A549 (cell line): Measurements from ENCODE around the gene DHDH. TPM values are rescaled to one million over a fixed set of nuclear protein-coding genes. Genes with fewer than 3 reads are reported as not detected.

ENCODE experiments used
- ATAC-seq, 2 experiments: fragments of 200-7000 bp in 1 of 2; fragments of >200 bp in 1 of 2; cut with Nextera tagmentation in 1 of 2; cut with Tn5 transposase in 1 of 2; 3 replicates each; pipeline versions ENCODE4 v1.8.0 to v1.9.1; 2018 to 2020; ENCODE audit warnings: mild to moderate bottlenecking in 1 of 2, moderate library complexity in 1 of 2
- CTCF ChIA-PET: fragments of 300-600 bp; sonication (Branson Sonifier 250); formaldehyde crosslinking; extraction: SDS; loops from one replicate; lab custom pipeline; 2021; ENCODE audit warnings: antibody characterized with exemption, inconsistent platforms; lab: Yijun Ruan, JAX
- POLR2A ChIA-PET: fragments of 350-600 bp; formaldehyde crosslinking; extraction: SDS; loops from one replicate; lab custom pipeline; 2021; ENCODE audit warnings: antibody characterized with exemption, inconsistent platforms; lab: Yijun Ruan, JAX
- DNase-seq, 2 experiments: peaks; one replicate each; pipeline versions ENCODE4 v3.0.0 to v3.0.0-alpha.2; 2011 to 2016; ENCODE audit warnings: low read depth in 1 of 2, low spot score in 1 of 2
- FAIRE-seq: peaks from 2 replicates; lab custom pipeline; 2011; peaks lifted over from hg19 to GRCh38; lab: Jason Lieb, UNC
- H3K27ac ChIP-seq, 2 experiments: fragments of >200 bp; sonication (Bioruptor Twin); formaldehyde crosslinking; 3 replicates each; pipeline ENCODE4 v1.5.1; 2016 to 2017
- H3K4me1 ChIP-seq: fragments of >200 bp; sonication (Bioruptor Twin); formaldehyde crosslinking; 3 replicates; pipeline ENCODE4 v1.6.1; 2016
- H3K4me2 ChIP-seq: fragments of >200 bp; sonication (Bioruptor Twin); formaldehyde crosslinking; 3 replicates; pipeline ENCODE4 v1.6.1; 2016
- H3K4me3 ChIP-seq: fragments of >200 bp; sonication (Bioruptor Twin); formaldehyde crosslinking; 3 replicates; pipeline ENCODE4 v1.5.1; 2016
- H3K9me3 ChIP-seq: fragments of >200 bp; sonication (Bioruptor Twin); formaldehyde crosslinking; 3 replicates; pipeline ENCODE4 v1.6.1; 2016
- ATOH8 ChIP-seq: fragments of 250-450 bp; sonication (Bioruptor Pico); IDR thresholded peaks from 2 replicates; pipeline ENCODE4 v1.5.0; 2020; ENCODE audit warnings: low read depth, mild to moderate bottlenecking, moderate library complexity
- BHLHE40 ChIP-seq: IDR thresholded peaks from 2 replicates; pipeline ENCODE4 v1.6.1; 2012; ENCODE audit warnings: low read depth, low read length, inconsistent platforms
- CBX8 ChIP-seq: fragments of 200-600 bp; sonication (generic); IDR thresholded peaks from 2 replicates; pipeline ENCODE4 v1.6.1; 2016
- CEBPB ChIP-seq, 2 experiments: fragments of >200 bp in 1 of 2; sonication (Bioruptor Twin) in 1 of 2; formaldehyde crosslinking in 1 of 2; IDR thresholded peaks; 2 replicates each; pipeline ENCODE4 v1.6.1; 2012 to 2016
- CHD2 ChIP-seq: fragments of 150-350 bp; IDR thresholded peaks from 2 replicates; pipeline ENCODE4 v1.6.1; 2014; ENCODE audit warnings: low read length; ENCODE audit not compliant: partially characterized antibody
- CHD4 ChIP-seq: fragments of 200-600 bp; sonication (generic); IDR thresholded peaks from 2 replicates; pipeline ENCODE4 v1.6.1; 2016; ENCODE audit warnings: antibody characterized with exemption, mild to moderate bottlenecking, borderline replicate concordance
- CTCF ChIP-seq: fragments of >200 bp; sonication (Bioruptor Twin); formaldehyde crosslinking; IDR thresholded peaks from 3 replicates; pipeline ENCODE4 v1.5.1; 2016
- E2F6 ChIP-seq: IDR thresholded peaks from 2 replicates; pipeline ENCODE4 v1.6.1; 2012; ENCODE audit warnings: low read depth, borderline replicate concordance
- EHMT2 ChIP-seq: fragments of 200-600 bp; sonication (generic); IDR thresholded peaks from 2 replicates; pipeline ENCODE4 v1.6.1; 2016; ENCODE audit warnings: antibody characterized with exemption, low read depth, mild to moderate bottlenecking, moderate library complexity
- EP300 ChIP-seq, 2 experiments: fragments of >200 bp; sonication (Bioruptor Twin); formaldehyde crosslinking; IDR thresholded peaks; 2 replicates in 1 of 2; 3 replicates in 1 of 2; pipeline ENCODE4 v1.6.1; 2016 to 2017
- HDAC2 ChIP-seq: fragments of 200-600 bp; sonication (generic); IDR thresholded peaks from 2 replicates; pipeline ENCODE4 v1.6.1; 2016
- HOXB5 ChIP-seq: fragments of 250-450 bp; sonication (Bioruptor Pico); IDR thresholded peaks from 2 replicates; pipeline ENCODE4 v1.5.0; 2020; ENCODE audit warnings: mild to moderate bottlenecking, moderate library complexity
- JUN ChIP-seq, 2 experiments: fragments of >200 bp; sonication (Bioruptor Twin); formaldehyde crosslinking; IDR thresholded peaks; 2 replicates in 1 of 2; 3 replicates in 1 of 2; pipeline ENCODE4 v1.6.1; 2016 to 2017
- KDM1A ChIP-seq: fragments of 200-600 bp; sonication (generic); IDR thresholded peaks from 2 replicates; pipeline ENCODE4 v1.6.1; 2016; ENCODE audit warnings: low read depth, mild to moderate bottlenecking
- MYC ChIP-seq: IDR thresholded peaks from 2 replicates; pipeline ENCODE4 v1.6.1; 2012; ENCODE audit warnings: mild to moderate bottlenecking, inconsistent platforms, low read length, improper control_type of control experiment, borderline replicate concordance
- NPAS2 ChIP-seq: fragments of 250-450 bp; sonication (Bioruptor Pico); IDR thresholded peaks from 2 replicates; pipeline ENCODE4 v1.8.0; 2022; ENCODE audit warnings: mild to moderate bottlenecking, moderate library complexity, borderline replicate concordance
- NR3C1 ChIP-seq: fragments of >200 bp; sonication (Bioruptor Twin); formaldehyde crosslinking; IDR thresholded peaks from 3 replicates; pipeline ENCODE4 v1.6.1; 2017
- PBX3 ChIP-seq: IDR thresholded peaks from 2 replicates; pipeline ENCODE4 v1.6.1; 2012
- POLR2AphosphoS2 ChIP-seq: conservative IDR thresholded peaks from 2 replicates; pipeline ENCODE4 v1.6.1; 2012; ENCODE audit warnings: low read length, improper control_type of control experiment, inconsistent platforms
- RAD21 ChIP-seq, 2 experiments: fragments of >200 bp in 1 of 2; sonication (Bioruptor Twin) in 1 of 2; formaldehyde crosslinking in 1 of 2; IDR thresholded peaks in 1 of 2; conservative IDR thresholded peaks in 1 of 2; 2 replicates in 1 of 2; 3 replicates in 1 of 2; pipeline ENCODE4 v1.6.1; 2012 to 2018; ENCODE audit warnings: inconsistent platforms in 1 of 2
- RARB ChIP-seq: fragments of 250-450 bp; sonication (Bioruptor Pico); IDR thresholded peaks from 2 replicates; pipeline ENCODE4 v1.8.0; 2021; ENCODE audit warnings: mild to moderate bottlenecking, moderate library complexity
- REST ChIP-seq: fragments of 200-600 bp; sonication (generic); IDR thresholded peaks from 2 replicates; pipeline ENCODE4 v1.6.1; 2016; ENCODE audit warnings: antibody characterized with exemption, mild to moderate bottlenecking, moderate library complexity
- TFCP2L1 ChIP-seq: fragments of 250-450 bp; sonication (Bioruptor Pico); IDR thresholded peaks from 2 replicates; pipeline ENCODE4 v1.5.0; 2021; ENCODE audit warnings: mild to moderate bottlenecking
- TP53 ChIP-seq: fragments of 250-450 bp; sonication (Bioruptor Pico); IDR thresholded peaks from 2 replicates; pipeline ENCODE4 v1.5.0; 2021; ENCODE audit warnings: mild to moderate bottlenecking, moderate library complexity
- USF2 ChIP-seq: fragments of 450-650 bp; IDR thresholded peaks from 2 replicates; pipeline ENCODE4 v1.6.1; 2014; ENCODE audit warnings: antibody characterized with exemption
- ZC3H11A ChIP-seq: fragments of 450-650 bp; IDR thresholded peaks from 2 replicates; pipeline ENCODE4 v1.6.1; 2014; ENCODE audit warnings: antibody characterized with exemption, mild to moderate bottlenecking
- ZFP36 ChIP-seq: fragments of 450-650 bp; IDR thresholded peaks from 2 replicates; pipeline ENCODE4 v1.6.1; 2014; ENCODE audit warnings: borderline replicate concordance; ENCODE audit not compliant: partially characterized antibody
- ZNF302 ChIP-seq: fragments of 250-450 bp; sonication (Bioruptor Pico); IDR thresholded peaks from 2 replicates; pipeline ENCODE4 v1.9.0; 2021; ENCODE audit warnings: inconsistent platforms, mild to moderate bottlenecking, moderate library complexity
- ZSCAN20 ChIP-seq: fragments of 250-450 bp; sonication (Bioruptor Pico); IDR thresholded peaks from 2 replicates; pipeline ENCODE4 v1.8.0; 2022; ENCODE audit warnings: mild to moderate bottlenecking, moderate library complexity
- WGBS: methylation state at CpG from one replicate; pipeline ENCODE4 v1.1.6; 2017; ENCODE audit errors: missing lambda C conversion rate; 5-methylcytosine and 5-hydroxymethylcytosine counted together
- polyA plus RNA-seq, 4 experiments: library from polyadenylated mRNA; depleted of rRNA in 3 of 4; stranded (reverse); fragments of >200 nt; fragmentation: RNase III in 1 of 4; extraction: RNeasy Plus Mini Kit Qiagen cat#74134 plus additional on column Dnase treatment in 1 of 4; gene quantifications; 2 replicates in 3 of 4; 3 replicates in 1 of 4; pipeline ENCODE4 v1.2.3, GENCODE V29; 2011 to 2017

The DHDH gene
- polyA plus RNA-seq, 2 of the 4 experiments (the other 2 are of a cell fraction) = 0.78 to 1.2 TPM

- DNase-seq (no peak), FAIRE-seq (no peak), ATAC-seq (no peak)
- H3K9me3 ChIP-seq = no peaks in the 10 kb centered on the region
- TF ChIP-seq CEBPB (IDR thresholded peaks at IDR 0.05) = no peak
- no peak for TF ChIP-seq MYC
- no peak for TF ChIP-seq CTCF
- TF ChIP-seq HDAC2 = no peak
- TF ChIP-seq CBX8 = no peak
- no peak for TF ChIP-seq CHD2
- no peak for TF ChIP-seq KDM1A
- no peak for TF ChIP-seq USF2
- TF ChIP-seq ZSCAN20 = no peak
- TF ChIP-seq JUN (IDR thresholded peaks at IDR 0.05) = no peak
- no peak for TF ChIP-seq ZNF302 (CRISPR knock-in tag)
- no peak for TF ChIP-seq NPAS2 (CRISPR knock-in tag)
- TF ChIP-seq E2F6 = no peak
- TF ChIP-seq BHLHE40 = no peak
- no peak for TF ChIP-seq RARB (CRISPR knock-in tag)
- POLR2A ChIA-PET = no interaction called here
- peaks cover 12% of the 10 kb centered on the region for H3K4me1 ChIP-seq
- 85% methylated on average over 17 of the region's 17 CpGs for WGBS
- H3K4me2 ChIP-seq = no peak overlapping the region
- no peak overlapping the region for H3K27ac ChIP-seq
- CTCF ChIA-PET = interaction anchor here (0.6 to 14.7 kb wide), 7 partner anchors 8 to 292 kb away, joined by 3 to 408 read pairs (median 5); partner anchors contain the start of genes CGB7 and LHB
- H3K4me3 ChIP-seq = no peak overlapping the region
These were observed 56.3 kb downstream of the DHDH start for GRCh38 chr19:48989701-48990291.

GRCh38 chr19:48990400-48990799 is 56.9 kb downstream of the DHDH start:
- CTCF ChIA-PET = interaction anchor here (0.7 to 14.7 kb wide), 7 partner anchors 12 to 212 kb away, joined by 3 to 408 read pairs (median 4); partner anchors contain the start of genes CGB7, HSD17B14 and LHB
- Histone ChIP-seq H3K9me3 (no peaks in the 10 kb centered on the region), H3K27ac (no peak overlapping the region), H3K4me3 (no peak overlapping the region), H3K4me2 (no peak overlapping the region), H3K4me1 (peaks cover 18% of the 10 kb centered on the region)
- ATAC-seq = no peak
- FAIRE-seq = no peak
- POLR2A ChIA-PET = no interaction called here
- DNase-seq = no peak
- 91% methylated on average over 4 of the region's 4 CpGs for WGBS
- no peak for TF ChIP-seq EP300 (IDR thresholded peaks at IDR 0.05)
- no peak for TF ChIP-seq CHD4
- no peak for TF ChIP-seq JUN (IDR thresholded peaks at IDR 0.05)
- no peak for TF ChIP-seq HOXB5 (CRISPR knock-in tag)
- TF ChIP-seq NR3C1 = no peak
- TF ChIP-seq REST = no peak
- no peak for TF ChIP-seq ATOH8 (CRISPR knock-in tag)
- TF ChIP-seq PBX3 = no peak
- no peak for TF ChIP-seq TFCP2L1 (CRISPR knock-in tag)
- no peak for TF ChIP-seq RAD21 (conservative IDR thresholded peaks at IDR 0.05 in 1 of 2, IDR thresholded peaks at IDR 0.05 in 1 of 2)
- TF ChIP-seq POLR2AphosphoS2 = no peak
- TF ChIP-seq ZFP36 = no peak
- no peak for TF ChIP-seq TP53 (CRISPR knock-in tag)
- TF ChIP-seq ZC3H11A = no peak
- no peak for TF ChIP-seq E2F6
- TF ChIP-seq EHMT2 = no peak
